Naive thymus-derived CD4-positive, alpha-beta T cell (primary cell): Measurements from ENCODE around the gene CPAMD8. TPM values are rescaled to one million over a fixed set of nuclear protein-coding genes. Genes with fewer than 3 reads are reported as not detected.

Experiments used
- ATAC-seq: fragments of 150-1000 bp; cut with Tn5 transposase; 2 replicates; pipeline ENCODE4 v1.10.0; 2021; ENCODE audit warnings: mild to moderate bottlenecking, moderate library complexity
- CTCF ChIA-PET: fragments of 350-600 bp; sonication (Branson Sonifier 250); formaldehyde crosslinking; loops from one replicate; lab custom pipeline; 2021; ENCODE audit warnings: antibody characterized with exemption; lab: Charles Lee
- POLR2A ChIA-PET: fragments of 350-600 bp; sonication (Branson Sonifier 250); formaldehyde crosslinking; loops from one replicate; lab custom pipeline; 2021; ENCODE audit warnings: antibody characterized with exemption, inconsistent platforms; lab: Charles Lee
- DNase-seq, 9 donors: peaks; one replicate each; pipeline versions ENCODE4 v3.0.0 to v3.0.0-alpha.2; 2020 to 2022; ENCODE audit warnings: mixed read lengths in 1 of 9
- H3K27ac ChIP-seq: one replicate; pipeline ENCODE4 v1.7.0; 2013; ENCODE audit warnings: mild to moderate bottlenecking, low read depth, low read length, moderate library complexity
- H3K27me3 ChIP-seq, 2 donors: one replicate each; pipeline ENCODE4 v1.7.0; 2013; ENCODE audit warnings: low read length in 2 of 2, mild to moderate bottlenecking in 2 of 2, moderate library complexity in 2 of 2; ENCODE audit not compliant: control insufficient read depth in 2 of 2, insufficient read depth in 2 of 2
- H3K36me3 ChIP-seq, 3 experiments: 1 replicate in 2 of 3; 2 replicates in 1 of 3; pipeline ENCODE4 v1.7.0; 2013; ENCODE audit warnings: low read length in 3 of 3, mild to moderate bottlenecking in 3 of 3, moderate library complexity in 1 of 3; ENCODE audit not compliant: insufficient read depth in 3 of 3, control insufficient read depth in 2 of 3
- H3K4me1 ChIP-seq, 2 donors: one replicate each; pipeline ENCODE4 v1.7.0; 2013; ENCODE audit warnings: low read length in 2 of 2, mild to moderate bottlenecking in 2 of 2, moderate library complexity in 1 of 2; ENCODE audit not compliant: control insufficient read depth in 2 of 2, insufficient read depth in 2 of 2
- H3K4me3 ChIP-seq: 2 replicates; pipeline ENCODE4 v1.7.0; 2013; ENCODE audit warnings: mild to moderate bottlenecking, low read length
- H3K9me3 ChIP-seq, 3 experiments: 1 replicate in 2 of 3; 2 replicates in 1 of 3; pipeline ENCODE4 v1.7.0; 2013; ENCODE audit warnings: low read length in 3 of 3; ENCODE audit not compliant: control insufficient read depth in 2 of 3
- H3K27ac Mint-ChIP-seq, 9 donors: one replicate each; pipeline ENCODE4 v1.8.0; 2020 to 2022; ENCODE audit warnings: mixed read lengths in 9 of 9, mild to moderate bottlenecking in 8 of 9, moderate library complexity in 5 of 9, inconsistent platforms in 2 of 9
- H3K27me3 Mint-ChIP-seq, 5 donors: one replicate each; pipeline ENCODE4 v1.8.0; 2021 to 2022; ENCODE audit warnings: mixed read lengths in 5 of 5, mild to moderate bottlenecking in 1 of 5
- H3K36me3 Mint-ChIP-seq, 5 donors: one replicate each; pipeline ENCODE4 v1.8.0; 2020 to 2022; ENCODE audit warnings: mixed read lengths in 5 of 5, mild to moderate bottlenecking in 3 of 5, inconsistent platforms in 1 of 5
- H3K4me1 Mint-ChIP-seq, 7 donors: one replicate each; pipeline ENCODE4 v1.8.0; 2020 to 2022; ENCODE audit warnings: mixed read lengths in 7 of 7, mild to moderate bottlenecking in 3 of 7, inconsistent platforms in 1 of 7
- H3K4me3 Mint-ChIP-seq, 10 donors: one replicate each; pipeline ENCODE4 v1.8.0; 2020 to 2022; ENCODE audit warnings: mild to moderate bottlenecking in 10 of 10, mixed read lengths in 10 of 10, moderate library complexity in 6 of 10, inconsistent platforms in 2 of 10
- H3K9me3 Mint-ChIP-seq, 11 donors: one replicate each; pipeline ENCODE4 v1.8.0; 2020 to 2022; ENCODE audit warnings: mixed read lengths in 11 of 11, mild to moderate bottlenecking in 4 of 11, inconsistent platforms in 1 of 11, moderate library complexity in 1 of 11
- intact Hi-C, 2 donors: fragments of 100-400 bp; cut with micrococcal nuclease; formaldehyde crosslinking; loops; one replicate each; pipeline ENCODE4 v1.15.1; 2023
- polyA plus RNA-seq, 2 donors: library from polyadenylated mRNA; unstranded; fragments of 300-500 nt; fragmentation: Illumina TruSeq; gene quantifications; one replicate each; pipeline ENCODE4 v1.2.3, GENCODE V29; 2021
- total RNA-seq, 6 experiments: library from RNA in 5 of 6; stranded (reverse) in 5 of 6; gene quantifications; 1 replicate in 5 of 6; 2 replicates in 1 of 6; pipeline ENCODE4 v1.2.3 and lab custom pipeline; 2021 to 2026

The CPAMD8 gene
- total and polyA plus RNA-seq, 7 experiments from 2014 or later: 0.18 to 6.6 (median 2.4) TPM

GRCh38 chr19:17049711-17050280 lies 23.2 kb upstream of the CPAMD8 start:
- no peak overlapping the region for H3K4me3 ChIP-seq
- H3K36me3 ChIP-seq: peaks cover 0 to 55% (median 5%) of the 10 kb centered on the region in 3 experiments
- CTCF ChIA-PET: interaction anchor here (0.9 kb wide), 1 partner anchor 268 kb away, joined by 3 read pairs; no protein-coding TSS in a partner anchor
- H3K27ac Mint-ChIP-seq: no peak overlapping the region
- H3K27ac ChIP-seq: no peak overlapping the region
- no peak for DNase-seq
- H3K9me3 ChIP-seq: no peaks in the 10 kb centered on the region
- peaks cover 6 to 23% (median 9%) of the 10 kb centered on the region in 5 donors for H3K36me3 Mint-ChIP-seq
- no peaks in the 10 kb centered on the region for H3K27me3 ChIP-seq
- intact Hi-C loops: no loop called here
- H3K9me3 Mint-ChIP-seq: no peaks in the 10 kb centered on the region
- H3K4me1 ChIP-seq: no peaks in the 10 kb centered on the region
- peaks cover 0 to 2% (median 0%) of the 10 kb centered on the region in 7 donors for H3K4me1 Mint-ChIP-seq
- H3K4me3 Mint-ChIP-seq: no peak overlapping the region
- no peaks in the 10 kb centered on the region for H3K27me3 Mint-ChIP-seq
- POLR2A ChIA-PET: interaction anchor here (0.8 kb wide), 1 partner anchor 907 kb away, joined by 3 read pairs; no protein-coding TSS in a partner anchor
- ATAC-seq: no peak

- ChIA-PET CTCF (interaction anchor here (0.7 to 0.9 kb wide), 2 partner anchors 267 to 279 kb away, joined by 3 read pairs; no protein-coding TSS in a partner anchor), POLR2A (no interaction called here)
- no peaks in the 10 kb centered on the region for H3K9me3 Mint-ChIP-seq
- no peak overlapping the region for H3K27ac Mint-ChIP-seq
- peaks cover 0 to 3% (median 0%) of the 10 kb centered on the region in 7 donors for H3K4me1 Mint-ChIP-seq
- Histone ChIP-seq H3K9me3 (no peaks in the 10 kb centered on the region), H3K4me1 (no peaks in the 10 kb centered on the region), H3K36me3 (peaks cover 0 to 51% (median 5%) of the 10 kb centered on the region in 3 experiments), H3K27me3 (no peaks in the 10 kb centered on the region), H3K27ac (no peak overlapping the region), H3K4me3 (no peak overlapping the region)
- no peaks in the 10 kb centered on the region for H3K27me3 Mint-ChIP-seq
- no peak for ATAC-seq
- DNase-seq: no peak
- H3K4me3 Mint-ChIP-seq: no peak overlapping the region
- intact Hi-C loops: no loop called here
- peaks cover 6 to 20% (median 9%) of the 10 kb centered on the region in 5 donors for H3K36me3 Mint-ChIP-seq
These were observed 22.4 kb upstream of the CPAMD8 start for GRCh38 chr19:17048885-17049453.

DNA sequence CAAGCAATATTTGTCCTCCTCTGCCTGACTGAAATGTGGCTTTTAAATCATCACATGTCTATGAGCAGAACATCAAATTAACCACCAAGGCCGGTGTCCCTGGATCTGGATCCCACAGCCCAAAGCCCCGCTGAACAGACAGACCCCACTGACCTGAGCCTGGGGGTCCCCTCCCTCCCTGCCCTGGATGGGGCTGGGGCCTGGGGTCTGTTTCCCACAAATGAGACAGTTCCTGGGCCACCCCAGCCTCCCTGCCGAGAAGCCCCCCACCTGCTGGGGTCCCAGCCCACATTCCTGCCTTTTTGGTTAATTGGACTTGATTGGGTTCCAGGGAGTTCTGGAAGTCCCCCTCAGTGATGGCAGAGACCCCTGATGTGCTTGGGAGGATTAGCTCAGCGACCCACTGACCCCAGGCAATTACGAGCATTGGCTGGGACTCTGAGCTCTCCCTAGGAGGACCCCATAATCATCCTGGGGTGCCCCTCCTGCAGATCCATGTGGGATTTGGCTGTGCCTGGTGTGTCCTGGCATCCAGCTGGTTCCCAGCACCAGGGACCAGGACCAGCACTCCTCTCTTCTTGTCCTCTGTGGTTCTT lies 19.4 kb upstream of the CPAMD8 start:
- Mint-ChIP-seq H3K36me3 (peaks cover 0 to 7% (median 3%) of the 10 kb centered on the region in 5 donors), H3K4me1 (peaks cover 0 to 5% (median 0%) of the 10 kb centered on the region in 7 donors), H3K27me3 (peaks cover 0 to 6% (median 0%) of the 10 kb centered on the region in 5 donors), H3K9me3 (no peaks in the 10 kb centered on the region), H3K27ac (peak overlapping the region in 2 of 9 donors; percentile 41 to 74), H3K4me3 (no peak overlapping the region)
- H3K27ac ChIP-seq: no peak overlapping the region
- CTCF ChIA-PET: no interaction called here
- peaks cover 0 to 21% (median 5%) of the 10 kb centered on the region in 3 experiments for H3K36me3 ChIP-seq
- H3K4me3 ChIP-seq: no peak overlapping the region
- intact Hi-C loops: no loop called here
- H3K9me3 ChIP-seq: no peaks in the 10 kb centered on the region
- POLR2A ChIA-PET: no interaction called here
- H3K4me1 ChIP-seq: no peaks in the 10 kb centered on the region
- ATAC-seq (no peak), DNase-seq (no peak)
- no peaks in the 10 kb centered on the region for H3K27me3 ChIP-seq

- H3K4me1 Mint-ChIP-seq: peaks cover 0 to 5% (median 0%) of the 10 kb centered on the region in 7 donors
- intact Hi-C loops: no loop called here
- no peak for DNase-seq
These were observed 17.1 kb upstream of the CPAMD8 start for GRCh38 chr19:17043744-17044143.

GRCh38 chr19:17041976-17042375 lies 15.4 kb upstream of the CPAMD8 start:
- no peak for DNase-seq
- Histone ChIP-seq H3K27ac (no peak overlapping the region), H3K4me1 (no peaks in the 10 kb centered on the region), H3K9me3 (no peaks in the 10 kb centered on the region), H3K36me3 (no peaks in the 10 kb centered on the region), H3K4me3 (no peak overlapping the region), H3K27me3 (no peaks in the 10 kb centered on the region)
- Mint-ChIP-seq H3K4me3 (no peak overlapping the region), H3K27me3 (peaks cover 0 to 11% (median 6%) of the 10 kb centered on the region in 5 donors), H3K4me1 (peaks cover 0 to 5% (median 0%) of the 10 kb centered on the region in 7 donors), H3K27ac (no peak overlapping the region), H3K36me3 (peaks cover 0 to 3% (median 0%) of the 10 kb centered on the region in 5 donors), H3K9me3 (no peaks in the 10 kb centered on the region)
- CTCF ChIA-PET: no interaction called here
- POLR2A ChIA-PET: no interaction called here
- no peak for ATAC-seq
- intact Hi-C loops: no loop called here

More at GRCh38 chr19:17043744-17044143, 17.1 kb upstream of the CPAMD8 start:
- Histone ChIP-seq H3K36me3 (peaks cover 0 to 2% (median 0%) of the 10 kb centered on the region in 3 experiments), H3K4me3 (no peak overlapping the region), H3K9me3 (no peaks in the 10 kb centered on the region), H3K4me1 (no peaks in the 10 kb centered on the region), H3K27ac (no peak overlapping the region), H3K27me3 (no peaks in the 10 kb centered on the region)
- peaks cover 0 to 11% (median 4%) of the 10 kb centered on the region in 5 donors for H3K27me3 Mint-ChIP-seq
- peaks cover 0 to 6% (median 0%) of the 10 kb centered on the region in 5 donors for H3K36me3 Mint-ChIP-seq
- no peak for ATAC-seq
- H3K27ac Mint-ChIP-seq: no peak overlapping the region
- POLR2A ChIA-PET: no interaction called here
- CTCF ChIA-PET: interaction anchor here (0.7 kb wide), 1 partner anchor 369 kb away, joined by 3 read pairs; no protein-coding TSS in a partner anchor
- no peaks in the 10 kb centered on the region for H3K9me3 Mint-ChIP-seq
- H3K4me3 Mint-ChIP-seq: no peak overlapping the region

- H3K36me3 Mint-ChIP-seq: no peaks in the 10 kb centered on the region
- no peaks in the 10 kb centered on the region for H3K9me3 Mint-ChIP-seq
- intact Hi-C loops: no loop called here
- POLR2A ChIA-PET: no interaction called here
- H3K4me3 Mint-ChIP-seq: no peak overlapping the region
- H3K36me3 ChIP-seq: no peaks in the 10 kb centered on the region
- H3K9me3 ChIP-seq: no peaks in the 10 kb centered on the region
- DNase-seq (no peak), ATAC-seq (no peak)
- no peak overlapping the region for H3K27ac ChIP-seq
- no peak overlapping the region for H3K27ac Mint-ChIP-seq
- H3K4me1 Mint-ChIP-seq: peaks cover 0 to 2% (median 0%) of the 10 kb centered on the region in 7 donors
- H3K4me1 ChIP-seq: no peaks in the 10 kb centered on the region
- CTCF ChIA-PET: no interaction called here
- H3K4me3 ChIP-seq: no peak overlapping the region
- H3K27me3 ChIP-seq: no peaks in the 10 kb centered on the region
- H3K27me3 Mint-ChIP-seq: peaks cover 0 to 19% (median 10%) of the 10 kb centered on the region in 5 donors
These were observed 11.4 kb upstream of the CPAMD8 start for GRCh38 chr19:17037966-17038500.
